ENCODE results near the gene PCBD1. TPM values are rescaled to one million over a fixed set of nuclear protein-coding genes. Genes with fewer than 3 reads are reported as not detected.

PCBD1 gene
- total and polyA plus RNA-seq, 2 donors from 2014 or later, result 90.1 to 371 TPM

DNA sequence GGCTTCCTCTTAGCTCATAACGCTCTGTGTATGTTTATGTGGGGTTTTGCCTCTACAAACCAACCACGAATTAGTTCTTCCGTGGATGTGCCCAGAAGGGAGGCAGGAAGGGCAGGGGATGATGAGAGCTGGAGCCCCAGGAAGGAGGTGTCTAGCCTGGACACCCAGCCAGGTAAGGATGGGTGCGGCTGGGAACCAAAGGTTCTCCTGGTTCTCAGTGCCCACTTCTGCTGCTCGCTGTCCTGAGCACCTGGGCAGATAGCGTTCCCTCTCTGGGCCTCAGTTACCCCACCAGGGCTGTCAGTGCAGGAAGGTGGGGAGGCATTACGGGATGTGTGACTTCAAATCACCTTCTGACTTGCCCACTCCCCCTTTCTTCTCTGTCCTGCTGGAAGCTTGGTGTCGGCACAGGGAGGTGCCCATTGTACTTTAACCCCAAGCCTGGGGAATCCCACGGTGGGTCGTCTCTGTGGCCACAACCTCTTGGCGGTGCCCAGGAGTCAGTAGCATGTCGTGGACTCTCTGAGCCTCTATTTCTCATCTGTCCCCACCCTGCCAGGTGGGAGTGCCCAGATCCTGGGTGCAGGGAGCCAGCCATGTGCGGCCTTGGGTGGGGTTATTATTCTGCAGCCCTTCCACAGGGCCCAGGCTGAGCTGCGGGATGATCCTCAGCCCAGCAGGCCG, 18.7 kb upstream of the PCBD1 start:
- Histone ChIP-seq H3K9ac (ENCODE audit: low read length in 3 of 3) (no peak overlapping the region), H3K4me1 (ENCODE audit: control insufficient read depth in 2 of 3, insufficient read depth in 2 of 3, low read depth in 1 of 3, low read length in 3 of 3) (peaks cover 0 to 5% (median 0%) of the 10 kb centered on the region in 3 donors), H3K27me3 (ENCODE audit: control insufficient read depth, insufficient read depth, low read length) (no peaks in the 10 kb centered on the region), H3K27ac (ENCODE audit: low read depth in 2 of 2, low read length in 2 of 2) (no peak overlapping the region), H3K9me3 (ENCODE audit: control insufficient read depth in 2 of 3, insufficient read depth in 1 of 3, low read length in 3 of 3) (no peaks in the 10 kb centered on the region), H3K36me3 (ENCODE audit: control insufficient read depth in 2 of 3, insufficient read depth in 3 of 3, low read length in 3 of 3) (no peaks in the 10 kb centered on the region), H3K4me3 (ENCODE audit: low read length in 3 of 3) (no peak overlapping the region)
- FAIRE-seq (no peak), DNase-seq (peak in 1 of 5 donors; percentile 50)
- intact Hi-C loops (cut with DNase I), result no loop called here
- TF ChIP-seq, protein P1, sequence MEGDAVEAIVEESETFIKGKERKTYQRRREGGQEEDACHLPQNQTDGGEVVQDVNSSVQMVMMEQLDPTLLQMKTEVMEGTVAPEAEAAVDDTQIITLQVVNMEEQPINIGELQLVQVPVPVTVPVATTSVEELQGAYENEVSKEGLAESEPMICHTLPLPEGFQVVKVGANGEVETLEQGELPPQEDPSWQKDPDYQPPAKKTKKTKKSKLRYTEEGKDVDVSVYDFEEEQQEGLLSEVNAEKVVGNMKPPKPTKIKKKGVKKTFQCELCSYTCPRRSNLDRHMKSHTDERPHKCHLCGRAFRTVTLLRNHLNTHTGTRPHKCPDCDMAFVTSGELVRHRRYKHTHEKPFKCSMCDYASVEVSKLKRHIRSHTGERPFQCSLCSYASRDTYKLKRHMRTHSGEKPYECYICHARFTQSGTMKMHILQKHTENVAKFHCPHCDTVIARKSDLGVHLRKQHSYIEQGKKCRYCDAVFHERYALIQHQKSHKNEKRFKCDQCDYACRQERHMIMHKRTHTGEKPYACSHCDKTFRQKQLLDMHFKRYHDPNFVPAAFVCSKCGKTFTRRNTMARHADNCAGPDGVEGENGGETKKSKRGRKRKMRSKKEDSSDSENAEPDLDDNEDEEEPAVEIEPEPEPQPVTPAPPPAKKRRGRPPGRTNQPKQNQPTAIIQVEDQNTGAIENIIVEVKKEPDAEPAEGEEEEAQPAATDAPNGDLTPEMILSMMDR (IDR thresholded peaks at IDR 0.05; ENCODE audit: borderline replicate concordance, extremely low read depth, insufficient read depth), result no peak

- Histone ChIP-seq H3K27me3 (ENCODE audit: control insufficient read depth, insufficient read depth, low read length) (no peaks in the 10 kb centered on the region), H3K27ac (ENCODE audit: low read depth in 2 of 2, low read length in 2 of 2) (no peak overlapping the region), H3K4me3 (ENCODE audit: low read length in 3 of 3) (no peak overlapping the region), H3K36me3 (ENCODE audit: control insufficient read depth in 2 of 3, insufficient read depth in 3 of 3, low read length in 3 of 3) (no peaks in the 10 kb centered on the region), H3K4me1 (ENCODE audit: control insufficient read depth in 2 of 3, insufficient read depth in 2 of 3, low read depth in 1 of 3, low read length in 3 of 3) (peaks cover 0 to 5% (median 0%) of the 10 kb centered on the region in 3 donors), H3K9ac (ENCODE audit: low read length in 3 of 3) (no peak overlapping the region), H3K9me3 (ENCODE audit: control insufficient read depth in 2 of 3, insufficient read depth in 1 of 3, low read length in 3 of 3) (no peaks in the 10 kb centered on the region)
- TF ChIP-seq, protein P1 (IDR thresholded peaks at IDR 0.05; ENCODE audit: borderline replicate concordance, extremely low read depth, insufficient read depth), result no peak
- DNase-seq, result peak in 1 of 5 donors; percentile 42
- intact Hi-C loops (cut with DNase I), result no loop called here
- FAIRE-seq, result no peak
Measured at GRCh38 chr10:70906031-70906783, 17.8 kb upstream of the PCBD1 start.

DNA sequence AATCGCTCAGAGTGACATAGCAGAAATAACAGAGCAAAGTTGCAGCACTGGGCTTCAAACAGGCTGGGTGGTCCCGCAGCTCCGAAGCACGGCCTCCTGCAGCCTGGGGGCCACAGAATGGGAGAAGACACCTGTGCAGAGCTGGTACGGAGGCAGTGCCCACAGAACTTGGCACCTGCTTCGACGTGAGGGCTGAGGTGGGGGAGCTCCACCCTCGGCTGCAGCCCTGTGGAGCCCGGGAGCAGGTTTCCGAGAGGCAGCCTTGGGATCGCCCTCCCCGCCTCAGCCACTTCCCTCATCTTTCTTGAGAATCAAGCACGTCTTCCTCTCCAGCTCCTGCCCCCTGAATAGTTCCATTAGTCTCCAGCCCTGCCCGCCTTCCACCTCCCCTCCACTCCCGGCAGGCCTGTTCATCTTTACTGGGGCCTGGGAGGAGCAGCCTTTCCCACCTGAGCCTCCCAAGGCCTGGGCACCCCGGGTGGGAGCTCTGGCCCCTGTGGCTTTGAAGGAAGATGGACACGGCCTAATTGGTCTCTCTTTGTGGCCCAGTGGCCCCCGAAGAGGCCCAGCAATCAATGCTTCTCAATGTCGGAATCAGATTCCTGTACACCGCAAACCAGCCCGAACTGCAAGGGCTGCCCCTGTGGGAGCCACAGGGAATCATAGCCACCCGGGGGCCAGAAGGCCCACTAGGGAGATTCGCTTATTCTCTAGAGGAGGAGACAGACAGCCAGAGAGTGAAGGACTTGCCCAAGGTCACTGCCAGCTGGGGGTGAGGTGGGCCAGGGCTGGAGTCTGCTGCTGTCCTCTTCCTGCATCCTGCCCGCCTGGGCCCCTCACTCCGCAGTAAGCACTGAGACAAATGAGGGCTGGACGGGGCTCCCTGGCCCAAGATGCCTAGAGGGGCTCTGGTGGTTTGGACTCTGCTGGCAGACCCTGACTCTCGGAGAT, 17.0 kb upstream of the PCBD1 start:
- Histone ChIP-seq H3K36me3 (ENCODE audit: control insufficient read depth in 2 of 3, insufficient read depth in 3 of 3, low read length in 3 of 3) (no peaks in the 10 kb centered on the region), H3K9me3 (ENCODE audit: control insufficient read depth in 2 of 3, insufficient read depth in 1 of 3, low read length in 3 of 3) (no peaks in the 10 kb centered on the region), H3K4me1 (ENCODE audit: control insufficient read depth in 2 of 3, insufficient read depth in 2 of 3, low read depth in 1 of 3, low read length in 3 of 3) (peaks cover 0 to 5% (median 0%) of the 10 kb centered on the region in 3 donors), H3K9ac (ENCODE audit: low read length in 3 of 3) (no peak overlapping the region), H3K4me3 (ENCODE audit: low read length in 3 of 3) (no peak overlapping the region), H3K27me3 (ENCODE audit: control insufficient read depth, insufficient read depth, low read length) (no peaks in the 10 kb centered on the region), H3K27ac (ENCODE audit: low read depth in 2 of 2, low read length in 2 of 2) (no peak overlapping the region)
- intact Hi-C loops (cut with DNase I), result no loop called here
- FAIRE-seq, result no peak
- peak in 1 of 5 donors; percentile 41 for DNase-seq
- TF ChIP-seq, protein P1 (IDR thresholded peaks at IDR 0.05; ENCODE audit: borderline replicate concordance, extremely low read depth, insufficient read depth), result no peak
